CD4-positive, alpha-beta T cell treated with Interleukin-6 for 4 hours (primary cell): Measurements from ENCODE around the gene ATP11B.

Experiments used
- DNase-seq: peaks from one replicate; pipeline ENCODE4 v3.0.0-alpha.2; 2020; ENCODE audit warnings: mixed read lengths

The ATP11B gene

GRCh38 chr3:182792901-182793662 lies at the start of gene ATP11B:
Gene ATP11B, plus strand, starts transcription at chr3:182793504. Its CDS starts 256 bp downstream, at chr3:182793760.
- DNase-seq: peak; percentile 86

GRCh38 chr3:182746959-182747358 lies 46.3 kb upstream of the ATP11B start:
- DNase-seq: no peak

- DNase-seq: no peak
Measured at GRCh38 chr3:182755308-182755707, 38.0 kb upstream of the ATP11B start.

- no peak for DNase-seq
Measured at GRCh38 chr3:182755712-182756111, 37.6 kb upstream of the ATP11B start.

GRCh38 chr3:182760576-182761164 lies 32.6 kb upstream of the ATP11B start:
- DNase-seq: no peak

- DNase-seq: no peak
Measured at GRCh38 chr3:182763896-182764295, 29.4 kb upstream of the ATP11B start.

- no peak for DNase-seq
Measured at GRCh38 chr3:182765287-182765686, 28.0 kb upstream of the ATP11B start.

GRCh38 chr3:182766099-182766498 lies 27.2 kb upstream of the ATP11B start:
- DNase-seq: no peak

GRCh38 chr3:182768413-182768812 lies 24.9 kb upstream of the ATP11B start:
- DNase-seq: no peak

- DNase-seq: no peak
Measured at GRCh38 chr3:182769673-182770072, 23.6 kb upstream of the ATP11B start.

- DNase-seq: no peak
Measured at GRCh38 chr3:182782149-182782548, 11.2 kb upstream of the ATP11B start.

GRCh38 chr3:182783106-182783505 lies 10.2 kb upstream of the ATP11B start:
- DNase-seq: no peak

GRCh38 chr3:182784542-182784941 lies 8.8 kb upstream of the ATP11B start:
- no peak for DNase-seq

GRCh38 chr3:182785142-182785541 lies 8.2 kb upstream of the ATP11B start:
- DNase-seq: no peak

- DNase-seq: no peak
Measured at GRCh38 chr3:182785756-182786155, 7.5 kb upstream of the ATP11B start.

- DNase-seq: no peak
Measured at GRCh38 chr3:182786564-182787196, 6.6 kb upstream of the ATP11B start.

GRCh38 chr3:182787302-182788036 lies 5.8 kb upstream of the ATP11B start:
- DNase-seq: no peak

- no peak for DNase-seq
Measured at GRCh38 chr3:182789371-182789770, 3.9 kb upstream of the ATP11B start.

GRCh38 chr3:182790612-182791011 lies 2.7 kb upstream of the ATP11B start:
- DNase-seq: no peak

- DNase-seq: peak; percentile 58
Measured at GRCh38 chr3:182793663-182794454, 555 bp downstream of the ATP11B start.

GRCh38 chr3:182794455-182795388 lies 1.4 kb downstream of the ATP11B start:
- no peak for DNase-seq
